DMS 273 (cell line): ENCODE measurements around the gene PDGFB.
A peak's percentile ranks its signal among the peaks of the same experiment; 100 is the strongest.
"Not testable (repeated sequence)": the region's sequence is repeated elsewhere in the genome, so short reads cannot be mapped to it uniquely, and the experiment has no call there.

Experiments
- DNase-seq: peaks from one replicate; lab custom pipeline; 2025; ENCODE audit not compliant: unreplicated experiment; lab: John Stamatoyannopoulos, UW

The PDGFB gene

GRCh38 chr22:39229075-39229474 is 15.7 kb downstream of the PDGFB start:
- DNase-seq: no peak

- no peak for DNase-seq
Measured at GRCh38 chr22:39227542-39228272, 17.1 kb downstream of the PDGFB start.

GRCh38 chr22:39226353-39226752 is 18.4 kb downstream of the PDGFB start:
- DNase-seq: no peak

- DNase-seq: no peak
Measured at GRCh38 chr22:39225591-39225990, 19.2 kb downstream of the PDGFB start.

GRCh38 chr22:39224550-39224949 is 20.2 kb downstream of the PDGFB start:
- no peak for DNase-seq

- DNase-seq: peak; percentile 25
Measured at GRCh38 chr22:39223091-39223710, 21.6 kb downstream of the PDGFB start.

- DNase-seq: no peak
Measured at GRCh38 chr22:39221999-39222686, 22.6 kb downstream of the PDGFB start.

GRCh38 chr22:39220890-39221850 is 23.6 kb downstream of the PDGFB start:
- DNase-seq: no peak

- DNase-seq: no peak
Measured at GRCh38 chr22:39220450-39220849, 24.3 kb downstream of the PDGFB start.

- DNase-seq: peak; percentile 23
Measured at GRCh38 chr22:39219071-39220039, 25.4 kb downstream of the PDGFB start.

GRCh38 chr22:39218432-39218831 is 26.4 kb downstream of the PDGFB start:
- not testable (repeated sequence) for DNase-seq

GRCh38 chr22:39216143-39216490 is 28.7 kb downstream of the PDGFB start:
- DNase-seq: no peak

GRCh38 chr22:39215426-39216142 is 29.2 kb downstream of the PDGFB start:
- DNase-seq: peak; percentile 31

GRCh38 chr22:39215070-39215396 is 29.7 kb downstream of the PDGFB start:
- DNase-seq: no peak

- no peak for DNase-seq
Measured at GRCh38 chr22:39214383-39215069, 30.3 kb downstream of the PDGFB start.

- no peak for DNase-seq
Measured at GRCh38 chr22:39214006-39214382, 30.8 kb downstream of the PDGFB start.

GRCh38 chr22:39212721-39213376 is 31.9 kb downstream of the PDGFB start:
- DNase-seq: no peak

- DNase-seq: no peak
Measured at GRCh38 chr22:39209756-39210155, 35.0 kb downstream of the PDGFB start.
